ENCODE data around the gene TFCP2L1. TPM values are rescaled to one million over a fixed set of nuclear protein-coding genes. Genes with fewer than 3 reads are reported as not detected.

The TFCP2L1 gene
- total RNA-seq, 1 experiment from 2014 or later: 2.4 TPM

- Histone ChIP-seq H3F3A (ENCODE audit: low read length, unreplicated experiment) (no peaks in the 10 kb centered on the region), H3K4me2 (ENCODE audit: low read length) (no peak overlapping the region), H3K79me2 (ENCODE audit: low read length) (no peaks in the 10 kb centered on the region), H2AFZ (ENCODE audit: low read length) (no peak overlapping the region), H3K9me3 (ENCODE audit: low read length) (no peaks in the 10 kb centered on the region), H4K20me1 (ENCODE audit: low read length) (no peaks in the 10 kb centered on the region), H3K4me3 (ENCODE audit: low read length) (no peak overlapping the region), H3K27ac (ENCODE audit: low read length) (no peak overlapping the region), H3K9ac (ENCODE audit: low read length) (no peak overlapping the region), H3K9me2 (replicated peaks; ENCODE audit: low read length) (no peaks in the 10 kb centered on the region), H3K36me3 (ENCODE audit: low read depth, low read length) (no peaks in the 10 kb centered on the region), H3K27me3 (ENCODE audit: low read length) (no peaks in the 10 kb centered on the region), H3K4me1 (ENCODE audit: insufficient read depth, low read length) (no peaks in the 10 kb centered on the region)
- ChIA-PET CTCF (no interaction called here), POLR2A (ENCODE audit: unreplicated experiment) (no interaction called here)
- BruUV-seq (replicated peaks): no TSS peak
- intact Hi-C loops (cut with micrococcal nuclease): no loop called here
- DNase-seq: no peak
- no peak for ATAC-seq
- TF ChIP-seq EZH2 (IDR thresholded peaks at IDR 0.05; ENCODE audit: low read length, unreplicated experiment): no peak
- no peak for TF ChIP-seq CTCF (conservative IDR thresholded peaks at IDR 0.05; ENCODE audit: low read depth, low read length)
- no peak for TF ChIP-seq EZH2phosphoT487 (IDR thresholded peaks at IDR 0.05; ENCODE audit: borderline replicate concordance, low read length)
Measured at GRCh38 chr2:121293450-121294325, 8.7 kb upstream of the TFCP2L1 start.

- POLR2A ChIA-PET (ENCODE audit: unreplicated experiment): no interaction called here
- Histone ChIP-seq H3K79me2 (ENCODE audit: low read length) (no peaks in the 10 kb centered on the region), H3K9me2 (replicated peaks; ENCODE audit: low read length) (no peaks in the 10 kb centered on the region), H3K4me1 (ENCODE audit: insufficient read depth, low read length) (no peaks in the 10 kb centered on the region), H3K4me2 (ENCODE audit: low read length) (no peak overlapping the region), H3K9ac (ENCODE audit: low read length) (no peak overlapping the region), H4K20me1 (ENCODE audit: low read length) (no peaks in the 10 kb centered on the region), H2AFZ (ENCODE audit: low read length) (no peak overlapping the region), H3K27ac (ENCODE audit: low read length) (no peak overlapping the region), H3K27me3 (ENCODE audit: low read length) (no peaks in the 10 kb centered on the region), H3K36me3 (ENCODE audit: low read depth, low read length) (no peaks in the 10 kb centered on the region), H3F3A (ENCODE audit: low read length, unreplicated experiment) (no peaks in the 10 kb centered on the region), H3K9me3 (ENCODE audit: low read length) (no peaks in the 10 kb centered on the region), H3K4me3 (ENCODE audit: low read length) (no peak overlapping the region)
- no TSS peak for BruUV-seq (replicated peaks)
- intact Hi-C loops (cut with micrococcal nuclease): no loop called here
- TF ChIP-seq EZH2phosphoT487 (IDR thresholded peaks at IDR 0.05; ENCODE audit: borderline replicate concordance, low read length) (no peak), CTCF (conservative IDR thresholded peaks at IDR 0.05; ENCODE audit: low read depth, low read length) (no peak), EZH2 (IDR thresholded peaks at IDR 0.05; ENCODE audit: low read length, unreplicated experiment) (no peak)
- ATAC-seq (no peak), DNase-seq (no peak)
- CTCF ChIA-PET: no interaction called here
Measured at GRCh38 chr2:121291251-121291580, 6.2 kb upstream of the TFCP2L1 start.

GRCh38 chr2:121289271-121289670 lies 4.3 kb upstream of the TFCP2L1 start:
- intact Hi-C loops (cut with micrococcal nuclease): no loop called here
- CTCF ChIA-PET: no interaction called here
- no peak overlapping the region for H3K27ac ChIP-seq (ENCODE audit: low read length)
- no peaks in the 10 kb centered on the region for H4K20me1 ChIP-seq (ENCODE audit: low read length)
- DNase-seq (no peak), ATAC-seq (no peak)
- H3K9me2 ChIP-seq (replicated peaks; ENCODE audit: low read length): no peaks in the 10 kb centered on the region
- H3K36me3 ChIP-seq (ENCODE audit: low read depth, low read length): no peaks in the 10 kb centered on the region
- H3K79me2 ChIP-seq (ENCODE audit: low read length): no peaks in the 10 kb centered on the region
- no peaks in the 10 kb centered on the region for H3F3A ChIP-seq (ENCODE audit: low read length, unreplicated experiment)
- H3K4me1 ChIP-seq (ENCODE audit: insufficient read depth, low read length): no peaks in the 10 kb centered on the region
- POLR2A ChIA-PET (ENCODE audit: unreplicated experiment): no interaction called here
- no peaks in the 10 kb centered on the region for H3K9me3 ChIP-seq (ENCODE audit: low read length)
- H3K27me3 ChIP-seq (ENCODE audit: low read length): no peaks in the 10 kb centered on the region
- H3K4me2 ChIP-seq (ENCODE audit: low read length): no peak overlapping the region
- TF ChIP-seq EZH2 (IDR thresholded peaks at IDR 0.05; ENCODE audit: low read length, unreplicated experiment) (no peak), EZH2phosphoT487 (IDR thresholded peaks at IDR 0.05; ENCODE audit: borderline replicate concordance, low read length) (no peak), CTCF (conservative IDR thresholded peaks at IDR 0.05; ENCODE audit: low read depth, low read length) (no peak)
- H3K9ac ChIP-seq (ENCODE audit: low read length): no peak overlapping the region
- H2AFZ ChIP-seq (ENCODE audit: low read length): no peak overlapping the region
- no peak overlapping the region for H3K4me3 ChIP-seq (ENCODE audit: low read length)
- BruUV-seq (replicated peaks): no TSS peak
